GM19452 (cell line): ENCODE data around the gene CAST.
A peak's percentile ranks its signal among the peaks of the same experiment; 100 is the strongest.

ENCODE experiments used
- ATAC-seq: cut with Tn5 transposase; IDR thresholded peaks from one replicate; pipeline ENCODE4 v1.9.1; 2021; ENCODE audit not compliant: unreplicated experiment

CAST gene

GRCh38 chr5:96641368-96642280 lies 20.6 kb upstream of the CAST start:
- ATAC-seq, result no peak

GRCh38 chr5:96642281-96642640 lies 19.9 kb upstream of the CAST start:
- no peak for ATAC-seq

GRCh38 chr5:96645091-96645490 lies 17.1 kb upstream of the CAST start:
- ATAC-seq, result no peak

- ATAC-seq, result peak; percentile 69
Observed at GRCh38 chr5:96648023-96648422, 14.2 kb upstream of the CAST start.

- no peak for ATAC-seq
Observed at GRCh38 chr5:96648593-96648992, 13.6 kb upstream of the CAST start.

- ATAC-seq, result no peak
Observed at GRCh38 chr5:96649251-96649662, 12.9 kb upstream of the CAST start.

GRCh38 chr5:96649681-96650540 lies 12.3 kb upstream of the CAST start:
- ATAC-seq, result no peak

GRCh38 chr5:96651047-96651446 lies 11.1 kb upstream of the CAST start:
- ATAC-seq, result no peak

GRCh38 chr5:96651948-96652753 lies 10.0 kb upstream of the CAST start:
- ATAC-seq, result no peak

- ATAC-seq, result no peak
Observed at GRCh38 chr5:96652769-96653454, 9.3 kb upstream of the CAST start.

- ATAC-seq, result no peak
Observed at GRCh38 chr5:96654209-96654608, 8.0 kb upstream of the CAST start.

- ATAC-seq, result no peak
Observed at GRCh38 chr5:96655085-96655484, 7.1 kb upstream of the CAST start.

GRCh38 chr5:96655506-96655905 lies 6.7 kb upstream of the CAST start:
- no peak for ATAC-seq

GRCh38 chr5:96657068-96657467 lies 5.1 kb upstream of the CAST start:
- ATAC-seq, result peak; percentile 66

- no peak for ATAC-seq
Observed at GRCh38 chr5:96658272-96658671, 3.9 kb upstream of the CAST start.

GRCh38 chr5:96659170-96659569 lies 3.0 kb upstream of the CAST start:
- ATAC-seq, result no peak

- peak; percentile 23 for ATAC-seq
Observed at GRCh38 chr5:96660971-96661854, 963 bp upstream of the CAST start.

- peak; percentile 67 for ATAC-seq
Observed at GRCh38 chr5:96662725-96663518, 746 bp downstream of the CAST start.

- no peak for ATAC-seq
Observed at GRCh38 chr5:96663608-96664007, 1.4 kb downstream of the CAST start.
